8988T (cell line): ENCODE data around the gene GPR108.
"Not testable (repeated sequence)": the region's sequence is repeated elsewhere in the genome, so short reads cannot be mapped to it uniquely, and the experiment has no call there.

ENCODE experiments used
- DNase-seq: peaks from one replicate; pipeline ENCODE4 v3.0.0; 2011

Gene GPR108

GRCh38 chr19:6737284-6737872, at the start of gene GPR108:
TSS of gene GPR108 (minus strand) at chr19:6737580. CDS start at chr19:6737576, 4 bp downstream.
- DNase-seq = peak; percentile 94

GRCh38 chr19:6779206-6779605, 41.8 kb upstream of the GPR108 start:
- DNase-seq = no peak

GRCh38 chr19:6778386-6778785, 41.0 kb upstream of the GPR108 start:
- no peak for DNase-seq

DNA sequence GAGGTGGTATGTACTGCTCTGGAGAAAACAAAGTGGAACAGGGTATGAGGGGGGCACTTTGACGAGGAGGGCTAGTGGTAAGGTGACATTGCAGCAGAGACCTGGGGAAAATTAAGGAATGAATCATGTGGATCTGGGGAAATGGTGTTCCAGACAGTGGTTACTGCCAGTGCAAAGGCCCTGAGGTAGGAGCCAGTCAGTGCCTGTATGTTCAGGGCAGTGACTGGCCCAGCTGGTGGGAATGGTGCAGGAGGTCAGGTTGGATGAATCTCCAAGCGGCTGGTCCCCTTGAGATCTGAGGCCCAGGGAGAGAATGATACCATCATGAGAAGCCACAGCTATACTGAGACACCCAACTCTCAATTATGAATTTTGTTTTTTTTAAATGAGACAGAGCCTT, 40.1 kb upstream of the GPR108 start:
- no peak for DNase-seq

GRCh38 chr19:6776999-6777398, 39.6 kb upstream of the GPR108 start:
- no peak for DNase-seq

GRCh38 chr19:6776045-6776444, 38.7 kb upstream of the GPR108 start:
- not testable (repeated sequence) for DNase-seq

DNA sequence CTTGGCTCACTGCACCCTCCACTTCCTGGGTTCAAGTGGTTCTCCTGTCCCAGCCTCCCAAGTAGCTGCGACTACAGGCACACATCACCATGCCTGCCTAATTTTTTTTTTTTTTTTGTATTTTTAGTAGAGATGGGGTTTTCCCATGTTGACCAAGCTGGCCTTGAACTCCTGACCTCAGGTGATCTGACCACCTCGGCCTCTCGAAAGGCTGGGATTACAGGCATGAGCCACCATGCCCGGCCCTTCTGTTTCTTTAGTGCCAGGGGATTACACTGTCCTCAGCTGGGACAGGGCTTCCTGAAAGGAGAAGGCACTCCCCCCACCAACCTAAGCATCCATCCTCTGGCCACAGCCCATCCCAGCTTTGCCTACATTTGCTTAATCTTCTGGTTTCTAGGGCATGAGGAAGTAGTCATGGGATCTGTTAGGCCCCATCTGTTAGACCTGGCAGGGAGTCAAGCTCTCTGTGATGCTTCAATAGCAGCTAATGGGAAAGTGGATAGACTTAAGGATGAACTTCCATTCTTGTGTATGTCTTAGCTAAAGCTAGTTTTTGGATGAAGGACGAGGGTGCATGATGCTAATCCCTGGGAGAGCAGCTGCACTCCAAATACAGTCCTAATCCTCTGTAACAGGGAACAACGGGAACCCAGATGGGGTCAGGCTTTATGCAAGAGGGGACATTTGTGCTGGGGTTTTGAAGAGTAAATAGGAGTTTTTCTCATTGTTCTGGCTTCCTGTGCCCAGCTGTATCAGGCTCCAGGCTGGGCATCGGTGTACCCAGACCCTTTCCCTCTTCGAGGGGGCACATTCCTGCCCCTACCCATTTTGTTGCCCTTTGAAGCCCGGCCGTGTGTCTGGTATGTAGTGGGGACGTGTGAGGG, 37.7 kb upstream of the GPR108 start:
- no peak for DNase-seq

DNA sequence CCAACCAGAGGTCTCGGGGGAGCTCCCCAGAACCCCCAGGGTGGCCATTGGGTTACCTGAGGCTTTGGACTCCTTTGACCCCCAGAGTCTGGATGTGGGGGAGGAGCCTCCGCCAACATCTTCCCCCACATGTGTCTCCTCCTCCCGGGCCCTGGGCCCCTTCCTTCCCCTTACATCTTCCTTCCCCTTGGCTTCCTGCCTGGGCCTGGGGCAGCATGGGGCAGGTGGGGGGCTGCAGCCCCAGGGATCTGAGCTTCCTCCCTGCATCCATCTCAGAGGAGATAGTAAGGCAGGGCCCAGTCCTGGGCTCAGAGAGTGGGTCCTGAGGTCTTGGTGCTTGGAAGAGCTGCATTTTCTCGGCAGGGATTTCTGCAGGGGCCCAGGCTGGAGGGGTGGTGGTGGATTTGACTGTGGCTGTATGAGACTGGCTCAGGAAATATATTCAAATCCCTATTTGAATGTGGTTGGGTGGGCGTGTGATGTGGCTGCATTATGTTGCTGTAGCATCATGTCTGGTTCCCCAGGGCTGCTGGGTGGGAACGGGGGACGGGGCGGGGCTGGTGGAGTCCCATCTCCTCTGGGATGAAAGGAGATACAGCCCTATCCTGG, 36.0 kb upstream of the GPR108 start:
- no peak for DNase-seq

GRCh38 chr19:6772866-6773322, 35.5 kb upstream of the GPR108 start:
- DNase-seq = no peak

GRCh38 chr19:6772028-6772865, 34.9 kb upstream of the GPR108 start, which contains the start of gene VAV1:
TSS of gene VAV1 (plus strand) at chr19:6772708. CDS start at chr19:6772808, 100 bp downstream.
- no peak for DNase-seq

DNA sequence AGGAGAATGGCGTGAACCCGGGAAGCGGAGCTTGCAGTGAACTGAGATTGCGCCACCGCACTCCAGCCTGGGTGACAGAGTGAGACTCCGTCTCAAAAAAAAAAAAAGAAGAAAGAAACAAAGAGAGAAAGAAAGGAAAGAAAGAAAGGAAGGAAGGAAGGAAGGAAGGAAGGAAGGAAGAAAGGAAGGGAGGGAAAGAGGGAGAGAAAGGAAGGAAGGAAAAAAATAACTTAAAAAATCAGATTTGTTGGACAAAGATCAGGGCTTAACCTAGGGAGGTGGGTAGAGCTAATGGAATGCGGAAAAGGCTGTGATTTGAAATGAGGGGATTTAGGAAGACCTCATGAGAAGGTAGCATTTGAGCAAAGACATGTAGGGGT, 34.3 kb upstream of the GPR108 start:
- DNase-seq = not testable (repeated sequence)

GRCh38 chr19:6769006-6769619, 31.7 kb upstream of the GPR108 start:
- no peak for DNase-seq

DNA sequence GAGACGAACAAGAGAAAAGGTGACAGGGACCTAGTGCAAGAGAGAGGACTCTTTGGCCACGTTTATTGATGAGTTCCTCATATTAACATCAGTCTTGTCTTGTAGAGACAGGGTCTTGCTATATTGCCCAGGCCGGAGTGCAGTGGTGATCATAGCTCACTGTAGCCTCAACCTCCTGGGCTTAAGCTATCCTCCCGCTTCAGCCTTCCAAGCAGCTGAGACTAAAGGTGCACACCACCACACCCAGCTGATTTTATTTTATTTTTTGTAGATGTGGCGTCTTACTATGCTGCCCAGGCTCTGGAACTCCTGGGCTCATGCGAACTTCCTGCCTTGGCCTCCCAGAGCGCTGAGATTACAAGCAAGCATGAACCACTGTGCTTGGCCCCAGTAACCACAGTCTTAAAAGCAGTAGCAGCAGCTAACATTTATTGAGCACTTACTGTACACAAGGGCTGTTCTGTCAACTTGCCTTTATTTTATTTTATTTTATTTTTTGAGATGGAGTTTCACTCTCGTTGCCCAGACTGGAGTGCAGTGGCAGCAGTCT, 30.9 kb upstream of the GPR108 start:
- no peak for DNase-seq

DNA sequence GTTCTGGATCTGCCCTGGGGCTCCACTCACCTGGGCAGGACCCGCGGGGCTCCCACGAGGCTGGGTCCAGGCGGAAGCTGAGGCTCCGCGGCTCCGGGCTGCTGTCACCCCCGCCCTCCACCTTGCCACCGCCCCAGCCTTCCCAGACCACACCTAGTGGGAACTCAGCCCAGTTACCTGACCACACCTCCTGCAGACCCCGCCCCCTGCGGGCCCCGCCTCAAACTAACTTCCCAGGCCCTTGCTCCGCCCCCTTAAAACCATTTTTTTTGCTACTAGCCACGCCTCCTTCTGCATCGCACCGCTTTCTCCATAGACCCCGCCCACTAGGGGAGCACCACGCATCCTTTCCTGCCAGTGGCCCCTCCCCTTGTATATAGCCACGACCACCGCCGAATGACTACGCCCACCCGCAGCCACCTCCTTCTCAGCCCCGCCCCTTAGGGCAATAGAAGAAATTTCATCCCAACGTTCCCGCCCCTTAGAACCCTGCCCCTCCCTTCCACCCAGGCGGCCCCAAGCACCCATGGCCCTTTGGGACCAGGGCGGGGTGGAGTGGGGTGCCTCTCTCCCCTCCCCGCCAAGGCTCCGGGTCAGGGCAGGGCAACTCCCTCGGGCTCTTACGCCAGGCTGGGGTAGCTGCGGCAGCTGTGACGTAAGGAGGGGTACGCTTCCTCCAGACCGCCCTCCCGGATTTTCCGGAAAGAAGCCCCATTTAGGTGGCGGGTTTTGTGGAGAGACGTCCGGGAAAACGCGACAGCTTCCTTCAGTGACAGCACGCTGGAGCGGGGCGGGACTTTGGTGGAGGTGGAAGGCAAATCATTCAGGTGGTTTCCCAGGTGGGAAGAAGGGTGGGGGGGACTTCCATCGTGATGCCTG, 30.2 kb upstream of the GPR108 start, which contains the start of gene SH2D3A:
TSS of gene SH2D3A (minus strand) at position 79 of the 879 bp plus-strand sequence. CDS start 3,687 bp downstream, outside the sequence.
- peak; percentile 37 for DNase-seq

DNA sequence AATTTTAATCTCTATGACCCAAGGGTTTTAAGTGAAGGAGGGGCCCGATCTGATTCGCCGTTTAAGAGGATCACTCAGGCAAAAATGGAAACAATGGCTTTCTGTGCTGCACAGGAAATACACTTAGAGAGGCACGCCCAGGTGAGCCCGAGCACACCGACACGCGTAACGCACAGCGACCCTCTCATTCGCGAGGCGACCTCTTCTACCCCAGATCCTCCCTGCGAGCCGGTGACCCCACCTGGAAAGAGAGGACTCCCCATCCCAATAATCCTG, 29.6 kb upstream of the GPR108 start:
- no peak for DNase-seq

- no peak for DNase-seq
Observed at GRCh38 chr19:6766357-6767080, 29.1 kb upstream of the GPR108 start.

GRCh38 chr19:6765738-6766356, 28.5 kb upstream of the GPR108 start:
- no peak for DNase-seq

DNA sequence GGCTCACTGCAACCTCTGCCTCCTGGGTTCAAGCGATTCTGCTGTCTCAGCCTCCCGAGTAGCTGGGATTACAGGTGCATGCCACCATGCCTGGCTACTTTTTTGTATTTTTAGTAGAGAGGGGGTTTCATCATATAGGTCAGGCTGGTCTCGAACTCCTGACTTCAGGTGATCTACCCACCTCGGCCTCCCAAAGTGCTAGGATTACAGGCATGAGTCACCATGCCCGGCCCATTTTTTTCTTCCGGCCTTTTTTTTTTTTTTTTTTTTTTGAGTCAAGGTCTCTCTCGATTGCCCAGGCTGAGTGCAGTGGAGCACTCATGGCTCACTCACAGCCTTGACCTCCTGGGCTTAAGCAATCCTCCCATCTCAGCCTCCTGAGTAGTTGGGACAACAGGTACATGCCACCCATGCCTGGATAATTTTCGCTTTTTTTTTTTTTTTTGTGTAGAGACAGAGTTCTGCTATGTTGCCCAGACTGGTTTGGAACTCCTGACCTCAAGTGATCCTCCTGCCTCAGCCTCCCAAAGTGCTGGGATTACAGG, 24.9 kb upstream of the GPR108 start:
- not testable (repeated sequence) for DNase-seq

- DNase-seq = no peak
Observed at GRCh38 chr19:6761053-6761676, 23.8 kb upstream of the GPR108 start.
